Astrocyte (in vitro differentiated cells and primary cell): ENCODE measurements around the gene THSD7B.

Experiments
- EZH2 ChIP-seq: IDR thresholded peaks from 2 replicates; pipeline ENCODE4 v1.6.1; 2012; ENCODE audit warnings: mild to moderate bottlenecking, low read length, inconsistent platforms; ENCODE audit not compliant: insufficient read depth
- TF ChIP-seq, protein P1 (sequence below): IDR thresholded peaks from 2 replicates; pipeline ENCODE4 v1.5.1; 2011; ENCODE audit warnings: low read depth, mild to moderate bottlenecking, inconsistent platforms, low read length, moderate library complexity; ENCODE audit not compliant: insufficient read depth

DNA sequence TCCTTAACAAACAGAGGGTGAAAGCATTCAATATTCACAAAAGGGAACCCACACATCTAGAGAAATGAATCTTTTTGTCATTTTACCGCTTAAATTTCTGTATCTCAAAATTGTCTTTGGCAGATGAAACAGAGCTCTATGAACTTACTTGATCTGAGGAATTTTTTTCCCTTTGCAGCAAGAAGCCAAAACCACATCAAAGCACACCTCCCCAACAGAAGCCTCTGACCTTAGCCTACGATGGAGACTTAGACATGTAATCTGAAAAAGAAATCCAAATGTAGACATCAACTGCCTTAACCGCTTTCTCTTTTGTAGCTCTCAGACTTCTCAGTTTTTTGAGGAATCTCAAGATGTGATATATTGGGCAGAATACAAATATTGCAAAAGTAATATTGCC lies 911.0 kb downstream of the THSD7B start:
- TF ChIP-seq, protein P1, sequence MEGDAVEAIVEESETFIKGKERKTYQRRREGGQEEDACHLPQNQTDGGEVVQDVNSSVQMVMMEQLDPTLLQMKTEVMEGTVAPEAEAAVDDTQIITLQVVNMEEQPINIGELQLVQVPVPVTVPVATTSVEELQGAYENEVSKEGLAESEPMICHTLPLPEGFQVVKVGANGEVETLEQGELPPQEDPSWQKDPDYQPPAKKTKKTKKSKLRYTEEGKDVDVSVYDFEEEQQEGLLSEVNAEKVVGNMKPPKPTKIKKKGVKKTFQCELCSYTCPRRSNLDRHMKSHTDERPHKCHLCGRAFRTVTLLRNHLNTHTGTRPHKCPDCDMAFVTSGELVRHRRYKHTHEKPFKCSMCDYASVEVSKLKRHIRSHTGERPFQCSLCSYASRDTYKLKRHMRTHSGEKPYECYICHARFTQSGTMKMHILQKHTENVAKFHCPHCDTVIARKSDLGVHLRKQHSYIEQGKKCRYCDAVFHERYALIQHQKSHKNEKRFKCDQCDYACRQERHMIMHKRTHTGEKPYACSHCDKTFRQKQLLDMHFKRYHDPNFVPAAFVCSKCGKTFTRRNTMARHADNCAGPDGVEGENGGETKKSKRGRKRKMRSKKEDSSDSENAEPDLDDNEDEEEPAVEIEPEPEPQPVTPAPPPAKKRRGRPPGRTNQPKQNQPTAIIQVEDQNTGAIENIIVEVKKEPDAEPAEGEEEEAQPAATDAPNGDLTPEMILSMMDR: no peak
- TF ChIP-seq EZH2: no peak
